ENCODE measurements around the gene CPED1. TPM values are rescaled to one million over a fixed set of nuclear protein-coding genes. Genes with fewer than 3 reads are reported as not detected.
"Not testable (repeated sequence)": the region's sequence is repeated elsewhere in the genome, so short reads cannot be mapped to it uniquely, and the experiment has no call there.

Gene CPED1
- polyA plus RNA-seq, 1 donor from 2014 or later, result 3.8 TPM

GRCh38 chr7:121195874-121196273 lies 207.4 kb downstream of the CPED1 start:
- Mint-ChIP-seq H3K27me3 (peaks cover 1% of the 10 kb centered on the region), H3K4me3 (no peak overlapping the region), H3K27ac (no peak overlapping the region), H3K4me1 (peaks cover 9 to 37% (median 32%) of the 10 kb centered on the region in 3 donors), H3K36me3 (no peaks in the 10 kb centered on the region), H3K9me3 (peaks cover 0 to 3% (median 0%) of the 10 kb centered on the region in 3 donors)

- Mint-ChIP-seq H3K27me3 (peaks cover 1% of the 10 kb centered on the region), H3K9me3 (peaks cover 0 to 3% (median 0%) of the 10 kb centered on the region in 3 donors), H3K4me1 (peaks cover 12 to 37% (median 36%) of the 10 kb centered on the region in 3 donors), H3K4me3 (no peak overlapping the region), H3K27ac (no peak overlapping the region), H3K36me3 (no peaks in the 10 kb centered on the region)
Observed at GRCh38 chr7:121196286-121196685, 207.8 kb downstream of the CPED1 start.

GRCh38 chr7:121197455-121197854 lies 208.9 kb downstream of the CPED1 start:
- peaks cover 1% of the 10 kb centered on the region for H3K27me3 Mint-ChIP-seq
- no peak overlapping the region for H3K27ac Mint-ChIP-seq
- H3K4me1 Mint-ChIP-seq, result peaks cover 20 to 39% (median 38%) of the 10 kb centered on the region in 3 donors
- no peaks in the 10 kb centered on the region for H3K9me3 Mint-ChIP-seq
- H3K4me3 Mint-ChIP-seq, result no peak overlapping the region
- no peaks in the 10 kb centered on the region for H3K36me3 Mint-ChIP-seq

GRCh38 chr7:121198502-121198901 lies 210.0 kb downstream of the CPED1 start:
- H3K4me3 Mint-ChIP-seq, result no peak overlapping the region
- H3K9me3 Mint-ChIP-seq, result peaks cover 0 to under 1% (median 0%) of the 10 kb centered on the region in 3 donors
- peaks cover 1% of the 10 kb centered on the region for H3K27me3 Mint-ChIP-seq
- peaks cover under 1% of the 10 kb centered on the region for H3K36me3 Mint-ChIP-seq
- H3K4me1 Mint-ChIP-seq, result peaks cover 30 to 43% (median 35%) of the 10 kb centered on the region in 3 donors
- H3K27ac Mint-ChIP-seq, result no peak overlapping the region

- Mint-ChIP-seq H3K27ac (peak overlapping the region; percentile 75 to 93 (median 83)), H3K27me3 (peaks cover 1% of the 10 kb centered on the region), H3K4me3 (peak overlapping the region in 3 of 4 donors; percentile 30 to 68 (median 56)), H3K36me3 (peaks cover 2% of the 10 kb centered on the region), H3K9me3 (peaks cover 0 to 2% (median 0%) of the 10 kb centered on the region in 3 donors), H3K4me1 (peaks cover 29 to 51% (median 44%) of the 10 kb centered on the region in 3 donors)
Observed at GRCh38 chr7:121202125-121202524, 213.6 kb downstream of the CPED1 start.

GRCh38 chr7:121202834-121203233 lies 214.3 kb downstream of the CPED1 start:
- Mint-ChIP-seq H3K4me3 (peak overlapping the region in 2 of 4 donors; percentile 1 to 69), H3K27ac (peak overlapping the region; percentile 8 to 83 (median 32)), H3K4me1 (peaks cover 29 to 51% (median 44%) of the 10 kb centered on the region in 3 donors), H3K36me3 (peaks cover 2% of the 10 kb centered on the region), H3K27me3 (peaks cover 1% of the 10 kb centered on the region), H3K9me3 (peaks cover 0 to 2% (median 0%) of the 10 kb centered on the region in 3 donors)

- H3K36me3 Mint-ChIP-seq, result peaks cover 3% of the 10 kb centered on the region
- peak overlapping the region in 1 of 3 donors; percentile 55 for H3K27ac Mint-ChIP-seq
- peaks cover 0 to 2% (median 0%) of the 10 kb centered on the region in 3 donors for H3K9me3 Mint-ChIP-seq
- no peak overlapping the region for H3K4me3 Mint-ChIP-seq
- H3K4me1 Mint-ChIP-seq, result peaks cover 29 to 42% (median 34%) of the 10 kb centered on the region in 3 donors
- no peaks in the 10 kb centered on the region for H3K27me3 Mint-ChIP-seq
Observed at GRCh38 chr7:121204537-121204936, 216.0 kb downstream of the CPED1 start.

- peaks cover 4% of the 10 kb centered on the region for H3K36me3 Mint-ChIP-seq
Observed at GRCh38 chr7:121205777-121206176, 217.3 kb downstream of the CPED1 start.

GRCh38 chr7:121211253-121211652 lies 222.7 kb downstream of the CPED1 start:
- no peaks in the 10 kb centered on the region for H3K27me3 Mint-ChIP-seq
- peak overlapping the region in 1 of 3 donors; percentile 83 for H3K27ac Mint-ChIP-seq
- H3K36me3 Mint-ChIP-seq, result peaks cover 5% of the 10 kb centered on the region
- H3K4me3 Mint-ChIP-seq, result peak overlapping the region in 1 of 4 donors; percentile 57
- peaks cover 0 to 7% (median 0%) of the 10 kb centered on the region in 3 donors for H3K9me3 Mint-ChIP-seq
- H3K4me1 Mint-ChIP-seq, result peaks cover 3 to 12% (median 10%) of the 10 kb centered on the region in 3 donors

More at GRCh38 chr7:121205777-121206176, 217.3 kb downstream of the CPED1 start:
- H3K27me3 Mint-ChIP-seq, result no peaks in the 10 kb centered on the region
- peaks cover 0 to 7% (median 2%) of the 10 kb centered on the region in 3 donors for H3K9me3 Mint-ChIP-seq
- no peak overlapping the region for H3K4me3 Mint-ChIP-seq
- H3K27ac Mint-ChIP-seq, result no peak overlapping the region
- peaks cover 25 to 40% (median 31%) of the 10 kb centered on the region in 3 donors for H3K4me1 Mint-ChIP-seq

GRCh38 chr7:121212036-121212435 lies 223.5 kb downstream of the CPED1 start:
- Mint-ChIP-seq H3K4me1 (peaks cover 3 to 12% (median 10%) of the 10 kb centered on the region in 3 donors), H3K36me3 (peaks cover 5% of the 10 kb centered on the region), H3K27me3 (no peaks in the 10 kb centered on the region), H3K4me3 (no peak overlapping the region), H3K9me3 (peaks cover 0 to 7% (median 0%) of the 10 kb centered on the region in 3 donors), H3K27ac (peak overlapping the region in 1 of 3 donors; percentile 59)

GRCh38 chr7:121214657-121215056 lies 226.1 kb downstream of the CPED1 start:
- no peak overlapping the region for H3K4me3 Mint-ChIP-seq

GRCh38 chr7:121219026-121219425 lies 230.5 kb downstream of the CPED1 start:
- H3K4me3 Mint-ChIP-seq, result no peak overlapping the region
- H3K27ac Mint-ChIP-seq, result no peak overlapping the region
- H3K9me3 Mint-ChIP-seq, result peaks cover 1 to 15% (median 4%) of the 10 kb centered on the region in 3 donors
- H3K36me3 Mint-ChIP-seq, result peaks cover 6% of the 10 kb centered on the region
- peaks cover 5 to 8% (median 8%) of the 10 kb centered on the region in 3 donors for H3K4me1 Mint-ChIP-seq
- H3K27me3 Mint-ChIP-seq, result no peaks in the 10 kb centered on the region

More at GRCh38 chr7:121214657-121215056, 226.1 kb downstream of the CPED1 start:
- Mint-ChIP-seq H3K4me1 (peaks cover 8 to 16% (median 16%) of the 10 kb centered on the region in 3 donors), H3K9me3 (peaks cover 0 to 7% (median 0%) of the 10 kb centered on the region in 3 donors), H3K27ac (no peak overlapping the region), H3K36me3 (peaks cover 8% of the 10 kb centered on the region), H3K27me3 (no peaks in the 10 kb centered on the region)

- H3K4me3 Mint-ChIP-seq, H3K36me3 Mint-ChIP-seq, H3K27me3 Mint-ChIP-seq, H3K27ac Mint-ChIP-seq: not testable (repeated sequence)
- Mint-ChIP-seq H3K9me3 (peaks cover 1 to 17% (median 4%) of the 10 kb centered on the region in 3 donors), H3K4me1 (peaks cover 5 to 10% (median 8%) of the 10 kb centered on the region in 3 donors)
Observed at GRCh38 chr7:121221108-121221507, 232.6 kb downstream of the CPED1 start.

- Mint-ChIP-seq H3K27ac (no peak overlapping the region), H3K27me3 (no peaks in the 10 kb centered on the region), H3K4me3 (no peak overlapping the region), H3K9me3 (peaks cover 0 to 4% (median 0%) of the 10 kb centered on the region in 3 donors), H3K36me3 (peaks cover 19% of the 10 kb centered on the region), H3K4me1 (peaks cover 3 to 19% (median 13%) of the 10 kb centered on the region in 3 donors)
Observed at GRCh38 chr7:121228779-121229178, 240.3 kb downstream of the CPED1 start.

- no peak overlapping the region for H3K4me3 Mint-ChIP-seq
Observed at GRCh38 chr7:121235201-121235600, 246.7 kb downstream of the CPED1 start.

GRCh38 chr7:121237601-121238000 lies 249.1 kb downstream of the CPED1 start:
- H3K27me3 Mint-ChIP-seq, result no peaks in the 10 kb centered on the region
- no peak overlapping the region for H3K27ac Mint-ChIP-seq
- H3K4me3 Mint-ChIP-seq, result no peak overlapping the region
- peaks cover 0 to 1% (median 0%) of the 10 kb centered on the region in 3 donors for H3K9me3 Mint-ChIP-seq
- H3K36me3 Mint-ChIP-seq, result peaks cover 7% of the 10 kb centered on the region
- peaks cover under 1 to 8% (median 1%) of the 10 kb centered on the region in 3 donors for H3K4me1 Mint-ChIP-seq

More at GRCh38 chr7:121235201-121235600, 246.7 kb downstream of the CPED1 start:
- Mint-ChIP-seq H3K9me3 (peaks cover 0 to 1% (median 0%) of the 10 kb centered on the region in 3 donors), H3K27ac (no peak overlapping the region), H3K36me3 (peaks cover 5% of the 10 kb centered on the region), H3K27me3 (no peaks in the 10 kb centered on the region), H3K4me1 (peaks cover 1 to 15% (median 15%) of the 10 kb centered on the region in 3 donors)

Measured in IgD-negative memory B cell (primary cell).